Hematopoietic multipotent progenitor cell (in vitro differentiated cells): ENCODE data around the gene UCN3. TPM values are rescaled to one million over a fixed set of nuclear protein-coding genes. Genes with fewer than 3 reads are reported as not detected.
"Not testable (repeated sequence)": the region's sequence is repeated elsewhere in the genome, so short reads cannot be mapped to it uniquely, and the experiment has no call there.

Experiments used
- DNase-seq, 3 donors: peaks; one replicate each; pipeline ENCODE4 v3.0.0-alpha.2; 2011 to 2015; ENCODE audit warnings: low read depth in 2 of 3, low spot score in 2 of 3
- total RNA-seq: library from RNA; depleted of rRNA; stranded (reverse); fragments of >200 nt; gene quantifications from one replicate; pipeline ENCODE4 v1.2.3, GENCODE V29; 2012

The UCN3 gene
- total RNA-seq, 1 donor = not detected

GRCh38 chr10:5364374-5364773 is 392 bp upstream of the UCN3 start:
- DNase-seq = no peak

GRCh38 chr10:5365928-5366327 is 1.2 kb downstream of the UCN3 start:
- DNase-seq = peak in 1 of 3 donors; percentile 27

- no peak for DNase-seq
These were observed 4.8 kb downstream of the UCN3 start for GRCh38 chr10:5369362-5370158.

- no peak for DNase-seq
These were observed 6.0 kb downstream of the UCN3 start for GRCh38 chr10:5370493-5371352.

- no peak for DNase-seq
These were observed 8.5 kb downstream of the UCN3 start for GRCh38 chr10:5373307-5373706.

- no peak for DNase-seq
These were observed 9.3 kb downstream of the UCN3 start for GRCh38 chr10:5373891-5374611.

GRCh38 chr10:5376450-5376849 is 11.7 kb downstream of the UCN3 start:
- DNase-seq = no peak

- DNase-seq = not testable (repeated sequence)
These were observed 14.4 kb downstream of the UCN3 start for GRCh38 chr10:5379202-5379601.

GRCh38 chr10:5380395-5380794 is 15.6 kb downstream of the UCN3 start:
- not testable (repeated sequence) for DNase-seq

- no peak for DNase-seq
These were observed 16.4 kb downstream of the UCN3 start for GRCh38 chr10:5381187-5381586.

GRCh38 chr10:5385224-5385623 is 20.5 kb downstream of the UCN3 start:
- no peak for DNase-seq

- DNase-seq = no peak
These were observed 22.4 kb downstream of the UCN3 start for GRCh38 chr10:5387169-5387568.

GRCh38 chr10:5390607-5391205 is 25.9 kb downstream of the UCN3 start:
- DNase-seq = peak in 1 of 3 donors; percentile 23

- no peak for DNase-seq
These were observed 27.0 kb downstream of the UCN3 start for GRCh38 chr10:5391790-5392189.

- DNase-seq = no peak
These were observed 28.8 kb downstream of the UCN3 start for GRCh38 chr10:5393529-5393928.

- DNase-seq = no peak
These were observed 30.4 kb downstream of the UCN3 start for GRCh38 chr10:5395168-5395567.

GRCh38 chr10:5396556-5397300 is 32.0 kb downstream of the UCN3 start:
- no peak for DNase-seq

- DNase-seq = no peak
These were observed 34.6 kb downstream of the UCN3 start for GRCh38 chr10:5399332-5399731.

- DNase-seq = no peak
These were observed 35.9 kb downstream of the UCN3 start for GRCh38 chr10:5400468-5401240.
